HEK293 (cell line): ENCODE results near the gene PRSS3.
A peak's percentile ranks its signal among the peaks of the same experiment; 100 is the strongest.

ENCODE experiments used
- CTCF ChIA-PET: fragments of 350-600 bp; formaldehyde crosslinking; extraction: SDS; loops from one replicate; lab custom pipeline; 2021; ENCODE audit warnings: antibody characterized with exemption; lab: Yijun Ruan, JAX
- POLR2A ChIA-PET: fragments of 300-600 bp; formaldehyde crosslinking; extraction: SDS; loops from one replicate; lab custom pipeline; 2020; ENCODE audit warnings: antibody characterized with exemption, inconsistent platforms; lab: Yijun Ruan, JAX
- H3K27ac ChIP-seq: fragments of 200-500 bp; sonication (Bioruptor generic); 2 replicates; pipeline ENCODE4 v1.5.1; 2014; ENCODE audit warnings: low read depth, low read length, control low read depth, inconsistent platforms; ENCODE audit errors: extremely low read depth
- H3K36me3 ChIP-seq, 2 experiments: fragments of 200-500 bp in 1 of 2; sonication (Bioruptor generic) in 1 of 2; 1 replicate in 1 of 2; 2 replicates in 1 of 2; pipeline ENCODE4 v1.5.1; 2014 to 2017; ENCODE audit warnings: inconsistent platforms in 2 of 2, low read length in 2 of 2; ENCODE audit not compliant: control insufficient read depth in 2 of 2, insufficient read depth in 1 of 2
- H3K4me1 ChIP-seq: fragments of 200-500 bp; sonication (Bioruptor generic); 2 replicates; pipeline ENCODE4 v1.5.1; 2014; ENCODE audit warnings: mild to moderate bottlenecking, low read length, inconsistent platforms; ENCODE audit not compliant: control insufficient read depth, insufficient read depth
- H3K4me3 ChIP-seq: 2 replicates; pipeline ENCODE4 v1.5.1; 2011; ENCODE audit warnings: low read depth, mild to moderate bottlenecking, control low read depth, low read length, moderate library complexity
- H3K9me3 ChIP-seq: fragments of 200-500 bp; sonication (Bioruptor generic); 2 replicates; pipeline ENCODE4 v1.5.1; 2014; ENCODE audit warnings: low read depth, low read length, inconsistent platforms; ENCODE audit not compliant: control insufficient read depth, insufficient read depth
- BCL11B ChIP-seq: fragments of 450-650 bp; formaldehyde crosslinking; IDR thresholded peaks from 2 replicates; pipeline ENCODE4 v1.5.1; 2016; ENCODE audit warnings: low read depth, missing biosample characterization, missing genetic modification characterization
- HOXD13 ChIP-seq: sonication (generic); formaldehyde crosslinking; IDR thresholded peaks from 2 replicates; pipeline ENCODE4 v1.8.0; 2022; ENCODE audit warnings: missing genetic modification reagents, borderline replicate concordance
- PRDM1 ChIP-seq: fragments of 450-650 bp; formaldehyde crosslinking; IDR thresholded peaks from 2 replicates; pipeline ENCODE4; 2016; ENCODE audit warnings: missing biosample characterization, missing genetic modification characterization
- REST ChIP-seq: fragments of 450-650 bp; formaldehyde crosslinking; IDR thresholded peaks from 2 replicates; pipeline ENCODE4 v1.5.1; 2016; ENCODE audit warnings: missing biosample characterization, missing genetic modification characterization
- ZBTB17 ChIP-seq: fragments of 450-650 bp; formaldehyde crosslinking; IDR thresholded peaks from 2 replicates; pipeline ENCODE4 v1.5.1; 2016; ENCODE audit warnings: missing biosample characterization, missing genetic modification characterization
- ZBTB8A ChIP-seq: fragments of 450-650 bp; formaldehyde crosslinking; IDR thresholded peaks from 2 replicates; pipeline ENCODE4 v1.5.1; 2016; ENCODE audit warnings: missing biosample characterization, missing genetic modification characterization
- ZNF121 ChIP-seq: fragments of 450-650 bp; formaldehyde crosslinking; IDR thresholded peaks from 2 replicates; pipeline ENCODE4 v1.5.1; 2016; ENCODE audit warnings: missing biosample characterization, missing genetic modification characterization
- ZNF138 ChIP-seq: fragments of 450-650 bp; formaldehyde crosslinking; IDR thresholded peaks from 2 replicates; pipeline ENCODE4 v1.5.1; 2016; ENCODE audit warnings: missing biosample characterization, missing genetic modification characterization, borderline replicate concordance
- ZNF155 ChIP-seq: fragments of 450-650 bp; formaldehyde crosslinking; IDR thresholded peaks from 2 replicates; pipeline ENCODE4 v1.5.1; 2016; ENCODE audit warnings: missing biosample characterization, missing genetic modification characterization
- ZNF16 ChIP-seq: fragments of 450-650 bp; formaldehyde crosslinking; IDR thresholded peaks from 2 replicates; pipeline ENCODE4 v1.5.1; 2016; ENCODE audit warnings: low read depth, missing biosample characterization, missing genetic modification characterization
- ZNF280D ChIP-seq: fragments of 450-650 bp; formaldehyde crosslinking; IDR thresholded peaks from 2 replicates; pipeline ENCODE4 v1.5.1; 2016; ENCODE audit warnings: missing biosample characterization, missing genetic modification characterization
- ZNF335 ChIP-seq: fragments of 450-650 bp; formaldehyde crosslinking; conservative IDR thresholded peaks from 2 replicates; pipeline ENCODE4 v1.5.1; 2016; ENCODE audit warnings: missing biosample characterization, missing genetic modification characterization
- ZNF473 ChIP-seq: fragments of 450-650 bp; formaldehyde crosslinking; IDR thresholded peaks from 2 replicates; pipeline ENCODE4 v1.5.1; 2017; ENCODE audit warnings: missing biosample characterization, missing genetic modification characterization
- ZNF514 ChIP-seq: fragments of 450-650 bp; formaldehyde crosslinking; IDR thresholded peaks from 2 replicates; pipeline ENCODE4 v1.5.1; 2016; ENCODE audit warnings: missing biosample characterization, missing genetic modification characterization
- ZNF548 ChIP-seq: fragments of 450-650 bp; formaldehyde crosslinking; IDR thresholded peaks from 2 replicates; pipeline ENCODE4 v1.5.1; 2016; ENCODE audit warnings: missing biosample characterization, missing genetic modification characterization
- ZNF654 ChIP-seq: fragments of 450-650 bp; formaldehyde crosslinking; IDR thresholded peaks from 2 replicates; pipeline ENCODE4 v1.5.1; 2016; ENCODE audit warnings: low read depth, missing biosample characterization, missing genetic modification characterization
- ZNF792 ChIP-seq: fragments of 450-650 bp; formaldehyde crosslinking; IDR thresholded peaks from 2 replicates; pipeline ENCODE4 v1.5.1; 2016; ENCODE audit warnings: missing biosample characterization, missing genetic modification characterization
- TF ChIP-seq, protein P1 (sequence below): fragments of 450-650 bp; formaldehyde crosslinking; IDR thresholded peaks from 2 replicates; pipeline ENCODE4 v1.5.1; 2016; ENCODE audit warnings: missing biosample characterization, missing genetic modification characterization
- TF ChIP-seq, protein P2 (sequence below): fragments of 450-650 bp; formaldehyde crosslinking; IDR thresholded peaks from 2 replicates; pipeline ENCODE4 v1.5.1; 2016; ENCODE audit warnings: missing biosample characterization, missing genetic modification characterization
- TF ChIP-seq, protein P3 (sequence below): fragments of 450-650 bp; formaldehyde crosslinking; IDR thresholded peaks from 2 replicates; pipeline ENCODE4 v1.5.1; 2016; ENCODE audit warnings: missing biosample characterization, missing genetic modification characterization, low read depth

Gene PRSS3

GRCh38 chr9:33750307-33750838 lies 45.0 kb upstream of the PRSS3 start (continued):
- TF ChIP-seq, protein P1, sequence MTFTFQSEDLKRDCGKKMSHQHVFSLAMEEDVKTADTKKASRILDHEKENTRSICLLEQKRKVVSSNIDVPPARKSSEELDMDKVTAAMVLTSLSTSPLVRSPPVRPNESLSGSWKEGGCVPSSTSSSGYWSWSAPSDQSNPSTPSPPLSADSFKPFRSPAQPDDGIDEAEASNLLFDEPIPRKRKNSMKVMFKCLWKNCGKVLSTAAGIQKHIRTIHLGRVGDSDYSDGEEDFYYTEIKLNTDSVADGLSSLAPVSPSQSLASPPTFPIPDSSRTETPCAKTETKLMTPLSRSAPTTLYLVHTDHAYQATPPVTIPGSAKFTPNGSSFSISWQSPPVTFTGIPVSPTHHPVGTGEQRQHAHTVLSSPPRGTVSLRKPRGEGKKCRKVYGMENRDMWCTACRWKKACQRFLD (tag by site-specific recombination), result no peak
- no peak for TF ChIP-seq ZNF473 (tag by site-specific recombination)
- TF ChIP-seq ZBTB8A, result no peak
- no peak for TF ChIP-seq PRDM1
- TF ChIP-seq ZNF654 (tag by site-specific recombination), result no peak
- no peak for TF ChIP-seq ZNF121 (tag by site-specific recombination)
- no peak for TF ChIP-seq ZBTB17 (tag by site-specific recombination)
- TF ChIP-seq ZNF514 (tag by site-specific recombination), result no peak
- no peak for TF ChIP-seq REST (tag by site-specific recombination)
- no peak for TF ChIP-seq BCL11B

GRCh38 chr9:33750839-33751339 lies 44.5 kb upstream of the PRSS3 start:
- ChIA-PET CTCF (interaction anchor here (0.6 to 1.4 kb wide), 3 partner anchors 13 to 125 kb away, joined by 3 to 9 read pairs (median 4); no protein-coding TSS in a partner anchor), POLR2A (no interaction called here)
- Histone ChIP-seq H3K27ac (no peak overlapping the region), H3K4me1 (no peaks in the 10 kb centered on the region), H3K9me3 (no peaks in the 10 kb centered on the region), H3K36me3 (no peaks in the 10 kb centered on the region), H3K4me3 (peak overlapping the region; percentile 26)
- TF ChIP-seq ZNF548 (tag by site-specific recombination) (no peak), ZNF280D (tag by site-specific recombination) (no peak), ZNF792 (tag by site-specific recombination) (no peak), ZNF138 (tag by site-specific recombination) (no peak)

DNA sequence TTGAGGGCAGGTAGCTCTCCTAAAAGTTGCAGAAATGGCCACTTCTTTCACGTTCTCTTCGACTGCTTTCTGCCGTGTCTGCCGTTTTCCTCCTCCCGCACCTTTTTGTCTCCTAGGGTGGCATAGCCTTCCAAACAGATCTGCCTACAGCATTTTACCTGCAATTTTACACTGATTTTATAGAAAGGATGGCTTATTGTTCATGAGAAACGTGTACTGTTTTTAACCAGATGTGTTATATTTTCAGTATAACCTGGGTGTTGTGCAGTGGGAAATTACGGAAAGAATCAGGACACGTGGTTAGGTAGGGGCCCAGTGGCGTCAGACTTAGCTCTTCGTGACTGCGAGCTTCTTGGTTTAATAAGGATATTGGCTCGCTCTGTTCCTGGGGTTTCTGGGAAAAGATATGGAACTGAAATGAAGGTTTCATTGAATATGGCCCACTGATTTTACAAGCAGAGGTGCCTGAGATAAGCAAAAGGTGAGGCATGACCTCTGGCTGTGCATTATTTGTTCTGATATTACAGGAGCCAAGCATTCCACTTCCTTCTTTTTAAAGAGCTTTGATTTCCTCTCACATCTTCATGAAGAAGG lies 43.7 kb upstream of the PRSS3 start:
- Histone ChIP-seq H3K4me3 (no peak overlapping the region), H3K9me3 (no peaks in the 10 kb centered on the region), H3K27ac (no peak overlapping the region), H3K4me1 (no peaks in the 10 kb centered on the region), H3K36me3 (no peaks in the 10 kb centered on the region)
- ChIA-PET POLR2A (no interaction called here), CTCF (interaction anchor here (0.6 to 1.4 kb wide), 5 partner anchors 14 to 183 kb away, joined by 3 to 9 read pairs (median 4); no protein-coding TSS in a partner anchor)
- TF ChIP-seq ZNF16 (no peak), ZNF155 (tag by site-specific recombination) (no peak), ZNF335 (no peak), HOXD13 (CRISPR knock-in tag) (no peak)
- TF ChIP-seq, protein P2, sequence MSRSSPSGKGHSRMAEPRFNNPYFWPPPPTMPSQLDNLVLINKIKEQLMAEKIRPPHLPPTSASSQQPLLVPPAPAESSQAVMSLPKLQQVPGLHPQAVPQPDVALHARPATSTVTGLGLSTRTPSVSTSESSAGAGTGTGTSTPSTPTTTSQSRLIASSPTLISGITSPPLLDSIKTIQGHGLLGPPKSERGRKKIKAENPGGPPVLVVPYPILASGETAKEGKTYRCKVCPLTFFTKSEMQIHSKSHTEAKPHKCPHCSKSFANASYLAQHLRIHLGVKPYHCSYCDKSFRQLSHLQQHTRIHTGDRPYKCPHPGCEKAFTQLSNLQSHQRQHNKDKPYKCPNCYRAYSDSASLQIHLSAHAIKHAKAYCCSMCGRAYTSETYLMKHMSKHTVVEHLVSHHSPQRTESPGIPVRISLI (tag by site-specific recombination), result no peak
- TF ChIP-seq, protein P3, sequence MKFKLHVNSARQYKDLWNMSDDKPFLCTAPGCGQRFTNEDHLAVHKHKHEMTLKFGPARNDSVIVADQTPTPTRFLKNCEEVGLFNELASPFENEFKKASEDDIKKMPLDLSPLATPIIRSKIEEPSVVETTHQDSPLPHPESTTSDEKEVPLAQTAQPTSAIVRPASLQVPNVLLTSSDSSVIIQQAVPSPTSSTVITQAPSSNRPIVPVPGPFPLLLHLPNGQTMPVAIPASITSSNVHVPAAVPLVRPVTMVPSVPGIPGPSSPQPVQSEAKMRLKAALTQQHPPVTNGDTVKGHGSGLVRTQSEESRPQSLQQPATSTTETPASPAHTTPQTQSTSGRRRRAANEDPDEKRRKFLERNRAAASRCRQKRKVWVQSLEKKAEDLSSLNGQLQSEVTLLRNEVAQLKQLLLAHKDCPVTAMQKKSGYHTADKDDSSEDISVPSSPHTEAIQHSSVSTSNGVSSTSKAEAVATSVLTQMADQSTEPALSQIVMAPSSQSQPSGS (tag by site-specific recombination), result no peak
